ENCODE results near the gene PTPRG. TPM values are rescaled to one million over a fixed set of nuclear protein-coding genes. Genes with fewer than 3 reads are reported as not detected.

PTPRG gene
- total and polyA plus RNA-seq, 2 donors = 3.9 to 4.1 TPM

GRCh38 chr3:61569856-61570580 is 8.6 kb downstream of the PTPRG start:
- peaks cover 2 to 20% of the 10 kb centered on the region in 2 donors for H3K27me3 ChIP-seq (ENCODE audit: control insufficient read depth in 2 of 2, insufficient read depth in 1 of 2, low read length in 1 of 2)
- DNase-seq (ENCODE audit: low read depth in 6 of 9, low spot score in 9 of 9) = no peak
- H3K27ac ChIP-seq (ENCODE audit: low read depth in 1 of 2, low read length in 1 of 2) = no peak overlapping the region
- H3K9me3 ChIP-seq (ENCODE audit: control insufficient read depth in 2 of 2, insufficient read depth in 1 of 2, low read length in 1 of 2) = no peaks in the 10 kb centered on the region
- H3K4me3 ChIP-seq (ENCODE audit: low read length in 2 of 2) = no peak overlapping the region
- no peaks in the 10 kb centered on the region for H3K36me3 ChIP-seq (ENCODE audit: control insufficient read depth in 2 of 2, insufficient read depth in 2 of 2, low read length in 1 of 2)
- 85% methylated on average over 2 of the region's 2 CpGs for WGBS
- no peaks in the 10 kb centered on the region for H3K4me1 ChIP-seq (ENCODE audit: control insufficient read depth in 2 of 2, insufficient read depth in 2 of 2, low read length in 2 of 2)

GRCh38 chr3:61570813-61571212 is 9.4 kb downstream of the PTPRG start:
- Histone ChIP-seq H3K9me3 (ENCODE audit: control insufficient read depth in 2 of 2, insufficient read depth in 1 of 2, low read length in 1 of 2) (no peaks in the 10 kb centered on the region), H3K27ac (ENCODE audit: low read depth in 1 of 2, low read length in 1 of 2) (no peak overlapping the region), H3K4me1 (ENCODE audit: control insufficient read depth in 2 of 2, insufficient read depth in 2 of 2, low read length in 2 of 2) (no peaks in the 10 kb centered on the region), H3K4me3 (ENCODE audit: low read length in 2 of 2) (no peak overlapping the region), H3K36me3 (ENCODE audit: control insufficient read depth in 2 of 2, insufficient read depth in 2 of 2, low read length in 1 of 2) (no peaks in the 10 kb centered on the region), H3K27me3 (ENCODE audit: control insufficient read depth in 2 of 2, insufficient read depth in 1 of 2, low read length in 1 of 2) (peaks cover under 1 to 12% of the 10 kb centered on the region in 2 donors)
- 94% methylated on average over 5 of the region's 5 CpGs for WGBS
- DNase-seq (ENCODE audit: low read depth in 6 of 9, low spot score in 9 of 9) = no peak

GRCh38 chr3:61571516-61572336 is 10.4 kb downstream of the PTPRG start:
- H3K4me1 ChIP-seq (ENCODE audit: control insufficient read depth in 2 of 2, insufficient read depth in 2 of 2, low read length in 2 of 2) = no peaks in the 10 kb centered on the region
- no peak overlapping the region for H3K27ac ChIP-seq (ENCODE audit: low read depth in 1 of 2, low read length in 1 of 2)
- H3K9me3 ChIP-seq (ENCODE audit: control insufficient read depth in 2 of 2, insufficient read depth in 1 of 2, low read length in 1 of 2) = no peaks in the 10 kb centered on the region
- H3K27me3 ChIP-seq (ENCODE audit: control insufficient read depth in 2 of 2, insufficient read depth in 1 of 2, low read length in 1 of 2) = peaks cover 0 to 3% of the 10 kb centered on the region in 2 donors
- H3K36me3 ChIP-seq (ENCODE audit: control insufficient read depth in 2 of 2, insufficient read depth in 2 of 2, low read length in 1 of 2) = no peaks in the 10 kb centered on the region
- no peak for DNase-seq (ENCODE audit: low read depth in 6 of 9, low spot score in 9 of 9)
- H3K4me3 ChIP-seq (ENCODE audit: low read length in 2 of 2) = no peak overlapping the region
- 91% methylated on average over 5 of the region's 5 CpGs for WGBS

GRCh38 chr3:61572879-61573278 is 11.5 kb downstream of the PTPRG start:
- Histone ChIP-seq H3K4me1 (ENCODE audit: control insufficient read depth in 2 of 2, insufficient read depth in 2 of 2, low read length in 2 of 2) (no peaks in the 10 kb centered on the region), H3K36me3 (ENCODE audit: control insufficient read depth in 2 of 2, insufficient read depth in 2 of 2, low read length in 1 of 2) (no peaks in the 10 kb centered on the region), H3K9me3 (ENCODE audit: control insufficient read depth in 2 of 2, insufficient read depth in 1 of 2, low read length in 1 of 2) (no peaks in the 10 kb centered on the region), H3K27me3 (ENCODE audit: control insufficient read depth in 2 of 2, insufficient read depth in 1 of 2, low read length in 1 of 2) (no peaks in the 10 kb centered on the region), H3K27ac (ENCODE audit: low read depth in 1 of 2, low read length in 1 of 2) (no peak overlapping the region), H3K4me3 (ENCODE audit: low read length in 2 of 2) (no peak overlapping the region)
- DNase-seq (ENCODE audit: low read depth in 6 of 9, low spot score in 9 of 9) = no peak
- 90% methylated on average over 5 of the region's 5 CpGs for WGBS

GRCh38 chr3:61573441-61573840 is 12.1 kb downstream of the PTPRG start:
- Histone ChIP-seq H3K27ac (ENCODE audit: low read depth in 1 of 2, low read length in 1 of 2) (no peak overlapping the region), H3K4me1 (ENCODE audit: control insufficient read depth in 2 of 2, insufficient read depth in 2 of 2, low read length in 2 of 2) (no peaks in the 10 kb centered on the region), H3K36me3 (ENCODE audit: control insufficient read depth in 2 of 2, insufficient read depth in 2 of 2, low read length in 1 of 2) (no peaks in the 10 kb centered on the region), H3K9me3 (ENCODE audit: control insufficient read depth in 2 of 2, insufficient read depth in 1 of 2, low read length in 1 of 2) (no peaks in the 10 kb centered on the region), H3K4me3 (ENCODE audit: low read length in 2 of 2) (no peak overlapping the region), H3K27me3 (ENCODE audit: control insufficient read depth in 2 of 2, insufficient read depth in 1 of 2, low read length in 1 of 2) (no peaks in the 10 kb centered on the region)
- 65% methylated on average over 3 of the region's 3 CpGs for WGBS
- no peak for DNase-seq (ENCODE audit: low read depth in 6 of 9, low spot score in 9 of 9)

- 92% methylated on average over 11 of the region's 11 CpGs for WGBS
- H3K4me1 ChIP-seq (ENCODE audit: control insufficient read depth in 2 of 2, insufficient read depth in 2 of 2, low read length in 2 of 2) = no peaks in the 10 kb centered on the region
- H3K27ac ChIP-seq (ENCODE audit: low read depth in 1 of 2, low read length in 1 of 2) = no peak overlapping the region
- no peaks in the 10 kb centered on the region for H3K36me3 ChIP-seq (ENCODE audit: control insufficient read depth in 2 of 2, insufficient read depth in 2 of 2, low read length in 1 of 2)
- no peak overlapping the region for H3K4me3 ChIP-seq (ENCODE audit: low read length in 2 of 2)
- no peak for DNase-seq (ENCODE audit: low read depth in 6 of 9, low spot score in 9 of 9)
- no peaks in the 10 kb centered on the region for H3K9me3 ChIP-seq (ENCODE audit: control insufficient read depth in 2 of 2, insufficient read depth in 1 of 2, low read length in 1 of 2)
- H3K27me3 ChIP-seq (ENCODE audit: control insufficient read depth in 2 of 2, insufficient read depth in 1 of 2, low read length in 1 of 2) = no peaks in the 10 kb centered on the region
Observed at GRCh38 chr3:61574854-61575253, 13.5 kb downstream of the PTPRG start.

GRCh38 chr3:61575893-61576292 is 14.5 kb downstream of the PTPRG start:
- H3K27me3 ChIP-seq (ENCODE audit: control insufficient read depth in 2 of 2, insufficient read depth in 1 of 2, low read length in 1 of 2) = no peaks in the 10 kb centered on the region
- H3K9me3 ChIP-seq (ENCODE audit: control insufficient read depth in 2 of 2, insufficient read depth in 1 of 2, low read length in 1 of 2) = no peaks in the 10 kb centered on the region
- no peak for DNase-seq (ENCODE audit: low read depth in 6 of 9, low spot score in 9 of 9)
- H3K4me1 ChIP-seq (ENCODE audit: control insufficient read depth in 2 of 2, insufficient read depth in 2 of 2, low read length in 2 of 2) = no peaks in the 10 kb centered on the region
- H3K4me3 ChIP-seq (ENCODE audit: low read length in 2 of 2) = no peak overlapping the region
- H3K36me3 ChIP-seq (ENCODE audit: control insufficient read depth in 2 of 2, insufficient read depth in 2 of 2, low read length in 1 of 2) = no peaks in the 10 kb centered on the region
- WGBS = 95% methylated on average over 4 of the region's 4 CpGs
- no peak overlapping the region for H3K27ac ChIP-seq (ENCODE audit: low read depth in 1 of 2, low read length in 1 of 2)

GRCh38 chr3:61577760-61578159 is 16.4 kb downstream of the PTPRG start:
- Histone ChIP-seq H3K36me3 (ENCODE audit: control insufficient read depth in 2 of 2, insufficient read depth in 2 of 2, low read length in 1 of 2) (no peaks in the 10 kb centered on the region), H3K27ac (ENCODE audit: low read depth in 1 of 2, low read length in 1 of 2) (no peak overlapping the region), H3K9me3 (ENCODE audit: control insufficient read depth in 2 of 2, insufficient read depth in 1 of 2, low read length in 1 of 2) (no peaks in the 10 kb centered on the region), H3K27me3 (ENCODE audit: control insufficient read depth in 2 of 2, insufficient read depth in 1 of 2, low read length in 1 of 2) (no peaks in the 10 kb centered on the region), H3K4me1 (ENCODE audit: control insufficient read depth in 2 of 2, insufficient read depth in 2 of 2, low read length in 2 of 2) (no peaks in the 10 kb centered on the region), H3K4me3 (ENCODE audit: low read length in 2 of 2) (no peak overlapping the region)
- WGBS = 89% methylated on average over 3 of the region's 3 CpGs
- DNase-seq (ENCODE audit: low read depth in 6 of 9, low spot score in 9 of 9) = no peak

GRCh38 chr3:61578667-61579367 is 17.4 kb downstream of the PTPRG start:
- no peak for DNase-seq (ENCODE audit: low read depth in 6 of 9, low spot score in 9 of 9)
- Histone ChIP-seq H3K4me1 (ENCODE audit: control insufficient read depth in 2 of 2, insufficient read depth in 2 of 2, low read length in 2 of 2) (no peaks in the 10 kb centered on the region), H3K27ac (ENCODE audit: low read depth in 1 of 2, low read length in 1 of 2) (no peak overlapping the region), H3K36me3 (ENCODE audit: control insufficient read depth in 2 of 2, insufficient read depth in 2 of 2, low read length in 1 of 2) (no peaks in the 10 kb centered on the region), H3K9me3 (ENCODE audit: control insufficient read depth in 2 of 2, insufficient read depth in 1 of 2, low read length in 1 of 2) (no peaks in the 10 kb centered on the region), H3K27me3 (ENCODE audit: control insufficient read depth in 2 of 2, insufficient read depth in 1 of 2, low read length in 1 of 2) (no peaks in the 10 kb centered on the region), H3K4me3 (ENCODE audit: low read length in 2 of 2) (no peak overlapping the region)
- WGBS = 81% methylated on average over 8 of the region's 8 CpGs
